Measurements from ENCODE around the gene ELL.

The ELL gene

DNA sequence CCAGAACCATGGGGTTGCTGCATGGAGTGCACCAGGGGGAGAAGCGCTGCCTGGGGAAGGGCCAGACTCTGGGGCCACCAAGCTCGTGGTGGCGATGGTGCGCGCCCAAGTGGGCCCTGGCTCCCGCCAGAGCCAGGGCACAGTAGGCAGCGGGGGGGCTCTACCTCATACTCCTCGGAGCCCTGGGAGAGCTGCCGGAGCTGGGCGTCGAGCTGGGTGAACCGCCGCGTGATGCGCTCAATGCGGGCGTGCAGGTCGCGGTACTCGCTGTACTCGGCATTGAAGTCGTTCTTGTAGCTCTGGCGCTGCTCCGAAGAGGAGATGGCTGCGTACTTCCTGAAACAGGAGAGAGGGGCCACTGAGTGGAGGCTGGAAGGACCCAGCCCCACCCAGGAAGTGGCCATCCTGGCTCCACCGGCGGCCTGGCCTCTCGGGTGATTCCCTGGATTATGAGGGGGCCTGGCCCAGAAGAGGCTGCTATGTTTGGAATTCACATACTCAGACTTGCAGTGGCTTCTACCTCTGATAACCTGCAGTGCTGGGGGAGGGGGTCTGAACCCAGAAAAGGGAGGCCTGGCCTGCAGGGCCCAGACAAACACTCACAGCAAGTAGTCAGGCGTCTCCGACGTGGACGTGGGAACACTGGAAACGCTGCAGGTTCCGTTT lies 75.6 kb downstream of the ELL start:
- H3K9me3 ChIP-seq (ENCODE audit: control insufficient read depth in 1 of 2, low read length in 2 of 2) = no peaks in the 10 kb centered on the region
- H3K4me3 ChIP-seq (ENCODE audit: low read depth in 1 of 2, low read length in 2 of 2) = no peak overlapping the region
- peaks cover 0 to 6% of the 10 kb centered on the region in 2 donors for H3K4me1 ChIP-seq (ENCODE audit: control insufficient read depth in 1 of 2, insufficient read depth in 2 of 2, low read length in 2 of 2)
- H3K36me3 ChIP-seq (ENCODE audit: control insufficient read depth in 1 of 2, insufficient read depth in 2 of 2, low read length in 2 of 2) = peaks cover 29 to 69% of the 10 kb centered on the region in 2 donors
- H3K27me3 ChIP-seq (ENCODE audit: control insufficient read depth in 1 of 2, insufficient read depth in 2 of 2, low read length in 2 of 2) = no peaks in the 10 kb centered on the region
- no peak overlapping the region for H3K27ac ChIP-seq (ENCODE audit: low read depth, low read length)
- no peak overlapping the region for H3K9ac ChIP-seq (ENCODE audit: low read depth in 1 of 2, low read length in 2 of 2)

DNA sequence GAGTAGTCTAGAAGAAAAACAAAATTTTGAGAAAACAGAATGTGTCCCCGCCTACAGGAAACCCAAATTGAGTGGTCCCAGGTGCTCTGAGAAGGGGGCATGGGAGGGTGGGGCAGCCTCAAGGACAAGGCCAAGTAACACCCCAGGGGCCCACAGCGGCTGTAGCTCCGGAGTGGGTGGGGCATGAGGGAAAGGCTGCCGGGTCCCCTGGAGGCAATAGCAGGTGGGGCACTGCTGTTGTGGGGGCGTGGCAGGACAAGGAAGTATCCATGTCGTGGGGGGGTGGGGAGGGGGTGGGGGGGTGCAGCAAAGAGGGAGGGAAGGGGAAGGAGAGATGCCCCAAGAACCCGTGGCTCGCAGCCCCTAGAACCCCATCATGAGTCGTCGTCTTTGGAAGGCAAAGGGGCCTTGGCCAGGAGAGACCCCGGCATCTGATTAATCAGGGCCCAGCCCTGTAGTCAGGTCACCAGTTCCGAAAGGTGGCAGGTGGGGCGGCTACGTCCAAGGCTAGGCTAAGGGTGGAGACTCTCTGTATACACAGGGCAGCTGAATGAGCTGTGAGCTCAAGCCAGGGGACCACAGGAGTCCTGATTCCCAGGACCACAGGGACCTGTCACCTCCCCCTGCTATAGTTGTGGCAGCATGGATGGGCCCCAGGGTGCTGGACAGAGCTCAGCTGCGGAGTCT lies 76.5 kb downstream of the ELL start:
- Histone ChIP-seq H3K9ac (ENCODE audit: low read depth in 1 of 2, low read length in 2 of 2) (no peak overlapping the region), H3K4me3 (ENCODE audit: low read depth in 1 of 2, low read length in 2 of 2) (no peak overlapping the region), H3K4me1 (ENCODE audit: control insufficient read depth in 1 of 2, insufficient read depth in 2 of 2, low read length in 2 of 2) (peaks cover 0 to 3% of the 10 kb centered on the region in 2 donors), H3K36me3 (ENCODE audit: control insufficient read depth in 1 of 2, insufficient read depth in 2 of 2, low read length in 2 of 2) (peaks cover 29 to 65% of the 10 kb centered on the region in 2 donors), H3K27me3 (ENCODE audit: control insufficient read depth in 1 of 2, insufficient read depth in 2 of 2, low read length in 2 of 2) (no peaks in the 10 kb centered on the region), H3K27ac (ENCODE audit: low read depth, low read length) (no peak overlapping the region), H3K9me3 (ENCODE audit: control insufficient read depth in 1 of 2, low read length in 2 of 2) (no peaks in the 10 kb centered on the region)

DNA sequence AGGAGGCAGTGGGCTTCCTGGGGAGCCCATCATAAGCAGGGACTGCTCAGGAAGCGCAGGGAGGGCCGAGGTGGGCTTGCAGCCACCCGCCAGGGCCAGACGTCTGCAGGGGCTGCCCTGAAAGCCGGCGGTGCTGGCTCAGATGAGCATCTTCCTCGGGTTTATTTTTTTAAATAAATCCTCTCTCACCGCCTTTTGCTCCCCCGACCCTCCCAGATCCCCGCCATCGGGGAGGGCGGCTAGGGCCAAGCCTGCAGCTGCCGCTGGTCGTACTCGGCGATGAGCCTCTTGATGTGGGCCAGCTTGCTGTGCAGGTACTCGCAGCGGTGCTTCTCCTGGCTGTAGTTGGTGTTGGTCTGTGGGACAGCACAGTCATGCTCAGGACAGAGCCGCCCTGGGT lies 77.4 kb downstream of the ELL start:
- H3K9ac ChIP-seq (ENCODE audit: low read depth in 1 of 2, low read length in 2 of 2) = no peak overlapping the region
- no peaks in the 10 kb centered on the region for H3K27me3 ChIP-seq (ENCODE audit: control insufficient read depth in 1 of 2, insufficient read depth in 2 of 2, low read length in 2 of 2)
- H3K36me3 ChIP-seq (ENCODE audit: control insufficient read depth in 1 of 2, insufficient read depth in 2 of 2, low read length in 2 of 2) = peaks cover 28 to 56% of the 10 kb centered on the region in 2 donors
- H3K9me3 ChIP-seq (ENCODE audit: control insufficient read depth in 1 of 2, low read length in 2 of 2) = no peaks in the 10 kb centered on the region
- H3K27ac ChIP-seq (ENCODE audit: low read depth, low read length) = no peak overlapping the region
- peaks cover 0 to 3% of the 10 kb centered on the region in 2 donors for H3K4me1 ChIP-seq (ENCODE audit: control insufficient read depth in 1 of 2, insufficient read depth in 2 of 2, low read length in 2 of 2)
- H3K4me3 ChIP-seq (ENCODE audit: low read depth in 1 of 2, low read length in 2 of 2) = no peak overlapping the region

DNA sequence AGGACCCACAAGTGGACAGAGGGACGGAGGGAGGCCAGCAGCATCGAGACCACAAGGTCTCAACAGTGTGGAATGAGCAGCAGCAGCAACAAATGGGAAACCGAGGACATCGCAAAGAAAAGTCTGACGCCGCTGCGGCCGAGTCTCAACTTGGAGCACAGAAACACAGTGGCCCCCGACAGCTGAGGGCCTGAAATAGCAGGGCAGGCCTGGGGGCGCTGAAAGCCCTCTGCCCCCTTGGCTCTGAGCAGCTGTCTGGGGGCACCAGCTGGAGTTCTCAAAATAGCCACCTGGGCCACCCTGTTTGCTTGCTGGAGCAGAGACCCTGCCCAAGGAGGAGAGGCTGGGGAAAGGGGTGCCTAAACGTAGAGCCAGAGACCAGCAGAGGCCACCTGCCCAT lies 78.0 kb downstream of the ELL start:
- H3K36me3 ChIP-seq (ENCODE audit: control insufficient read depth in 1 of 2, insufficient read depth in 2 of 2, low read length in 2 of 2) = peaks cover 21 to 49% of the 10 kb centered on the region in 2 donors
- H3K9me3 ChIP-seq (ENCODE audit: control insufficient read depth in 1 of 2, low read length in 2 of 2) = no peaks in the 10 kb centered on the region
- H3K4me3 ChIP-seq (ENCODE audit: low read depth in 1 of 2, low read length in 2 of 2) = no peak overlapping the region
- no peaks in the 10 kb centered on the region for H3K27me3 ChIP-seq (ENCODE audit: control insufficient read depth in 1 of 2, insufficient read depth in 2 of 2, low read length in 2 of 2)
- no peak overlapping the region for H3K9ac ChIP-seq (ENCODE audit: low read depth in 1 of 2, low read length in 2 of 2)
- H3K4me1 ChIP-seq (ENCODE audit: control insufficient read depth in 1 of 2, insufficient read depth in 2 of 2, low read length in 2 of 2) = peaks cover 0 to 3% of the 10 kb centered on the region in 2 donors
- H3K27ac ChIP-seq (ENCODE audit: low read depth, low read length) = no peak overlapping the region

DNA sequence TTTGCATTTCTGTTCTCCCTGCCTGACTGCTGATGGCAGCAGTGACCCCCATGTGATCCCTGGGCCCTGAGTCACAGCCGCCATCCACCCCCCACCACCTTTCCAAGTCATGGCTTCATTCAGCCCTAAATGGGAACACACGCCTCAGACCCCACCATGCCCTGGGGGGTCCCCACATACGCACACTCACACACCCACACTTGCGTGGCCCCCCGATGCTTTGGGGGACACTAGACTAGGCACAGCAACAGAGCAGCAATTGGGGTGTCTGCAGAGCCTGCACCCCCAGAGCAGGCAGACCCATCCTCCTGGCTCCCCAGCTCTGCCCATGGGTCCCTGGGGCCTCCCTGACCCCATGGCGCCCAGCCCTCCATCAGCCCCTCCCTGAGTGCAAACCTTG lies 78.5 kb downstream of the ELL start:
- Histone ChIP-seq H3K27me3 (ENCODE audit: control insufficient read depth in 1 of 2, insufficient read depth in 2 of 2, low read length in 2 of 2) (no peaks in the 10 kb centered on the region), H3K36me3 (ENCODE audit: control insufficient read depth in 1 of 2, insufficient read depth in 2 of 2, low read length in 2 of 2) (peaks cover 18 to 45% of the 10 kb centered on the region in 2 donors), H3K9me3 (ENCODE audit: control insufficient read depth in 1 of 2, low read length in 2 of 2) (no peaks in the 10 kb centered on the region), H3K9ac (ENCODE audit: low read depth in 1 of 2, low read length in 2 of 2) (no peak overlapping the region), H3K4me1 (ENCODE audit: control insufficient read depth in 1 of 2, insufficient read depth in 2 of 2, low read length in 2 of 2) (peaks cover 0 to 4% of the 10 kb centered on the region in 2 donors), H3K27ac (ENCODE audit: low read depth, low read length) (no peak overlapping the region), H3K4me3 (ENCODE audit: low read depth in 1 of 2, low read length in 2 of 2) (no peak overlapping the region)

DNA sequence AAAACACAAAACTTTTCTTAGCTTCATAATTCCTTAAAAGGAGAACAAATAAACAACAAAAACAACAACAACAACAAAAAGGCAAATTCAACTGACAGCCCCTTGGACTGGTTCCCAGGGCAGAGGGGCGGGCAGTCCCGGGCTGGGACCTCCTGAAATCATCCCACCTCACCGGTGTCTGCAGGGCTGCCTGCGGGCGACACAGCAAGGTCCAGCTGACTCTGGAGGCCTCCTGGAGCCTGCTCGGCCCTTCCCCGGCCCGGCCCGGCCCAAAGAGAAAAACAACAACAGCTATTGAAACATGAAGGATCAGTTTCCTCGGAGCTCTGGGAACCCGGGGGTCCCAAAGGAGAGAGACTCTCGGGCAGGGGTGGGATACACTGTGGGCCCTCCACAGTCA lies 78.9 kb downstream of the ELL start:
- Histone ChIP-seq H3K4me3 (ENCODE audit: low read depth in 1 of 2, low read length in 2 of 2) (no peak overlapping the region), H3K27ac (ENCODE audit: low read depth, low read length) (no peak overlapping the region), H3K36me3 (ENCODE audit: control insufficient read depth in 1 of 2, insufficient read depth in 2 of 2, low read length in 2 of 2) (peaks cover 14 to 40% of the 10 kb centered on the region in 2 donors), H3K4me1 (ENCODE audit: control insufficient read depth in 1 of 2, insufficient read depth in 2 of 2, low read length in 2 of 2) (peaks cover 0 to 7% of the 10 kb centered on the region in 2 donors), H3K9me3 (ENCODE audit: control insufficient read depth in 1 of 2, low read length in 2 of 2) (no peaks in the 10 kb centered on the region), H3K9ac (ENCODE audit: low read depth in 1 of 2, low read length in 2 of 2) (no peak overlapping the region), H3K27me3 (ENCODE audit: control insufficient read depth in 1 of 2, insufficient read depth in 2 of 2, low read length in 2 of 2) (no peaks in the 10 kb centered on the region)

DNA sequence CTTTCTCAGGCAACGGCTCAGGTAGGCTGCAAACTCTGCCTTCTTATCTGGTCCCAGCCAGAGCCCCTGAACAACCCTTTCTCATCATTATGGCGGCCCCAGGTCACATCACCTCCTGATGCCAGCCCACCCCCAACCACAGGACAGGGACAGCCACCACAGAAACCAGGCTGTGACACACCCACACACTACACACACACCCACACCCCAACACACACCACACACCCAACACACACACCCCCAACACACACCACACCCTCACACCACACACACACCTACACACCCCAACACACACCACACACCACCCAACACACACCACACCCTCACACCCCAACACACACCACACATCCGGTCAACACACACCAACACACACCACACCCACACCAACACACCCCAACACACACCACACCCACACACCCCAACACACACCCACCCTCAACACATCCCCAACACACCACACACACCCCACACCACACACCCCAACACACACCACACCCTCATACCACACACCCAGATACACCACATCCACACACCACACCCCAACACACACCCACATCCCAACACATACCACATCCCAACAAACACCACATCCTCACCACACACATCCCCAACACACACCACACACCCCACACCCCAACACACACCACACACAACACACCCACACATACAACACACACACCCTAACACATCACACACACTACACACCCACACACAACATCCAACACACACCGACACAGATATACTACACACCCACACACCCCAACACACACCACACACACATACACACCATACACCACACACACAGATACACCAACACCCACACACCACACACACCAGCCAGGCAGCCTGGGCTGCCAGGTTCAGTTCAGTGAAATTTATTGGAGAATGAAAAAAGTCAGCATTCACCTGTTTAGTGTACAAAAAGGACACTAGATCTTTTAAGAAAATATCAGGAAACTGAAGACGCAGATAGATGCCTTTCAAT lies 79.8 kb downstream of the ELL start:
- peaks cover 14 to 33% of the 10 kb centered on the region in 2 donors for H3K36me3 ChIP-seq (ENCODE audit: control insufficient read depth in 1 of 2, insufficient read depth in 2 of 2, low read length in 2 of 2)
- peaks cover 0 to 11% of the 10 kb centered on the region in 2 donors for H3K4me1 ChIP-seq (ENCODE audit: control insufficient read depth in 1 of 2, insufficient read depth in 2 of 2, low read length in 2 of 2)
- no peak overlapping the region for H3K9ac ChIP-seq (ENCODE audit: low read depth in 1 of 2, low read length in 2 of 2)
- H3K9me3 ChIP-seq (ENCODE audit: control insufficient read depth in 1 of 2, low read length in 2 of 2) = no peaks in the 10 kb centered on the region
- no peak overlapping the region for H3K27ac ChIP-seq (ENCODE audit: low read depth, low read length)
- no peaks in the 10 kb centered on the region for H3K27me3 ChIP-seq (ENCODE audit: control insufficient read depth in 1 of 2, insufficient read depth in 2 of 2, low read length in 2 of 2)
- no peak overlapping the region for H3K4me3 ChIP-seq (ENCODE audit: low read depth in 1 of 2, low read length in 2 of 2)

DNA sequence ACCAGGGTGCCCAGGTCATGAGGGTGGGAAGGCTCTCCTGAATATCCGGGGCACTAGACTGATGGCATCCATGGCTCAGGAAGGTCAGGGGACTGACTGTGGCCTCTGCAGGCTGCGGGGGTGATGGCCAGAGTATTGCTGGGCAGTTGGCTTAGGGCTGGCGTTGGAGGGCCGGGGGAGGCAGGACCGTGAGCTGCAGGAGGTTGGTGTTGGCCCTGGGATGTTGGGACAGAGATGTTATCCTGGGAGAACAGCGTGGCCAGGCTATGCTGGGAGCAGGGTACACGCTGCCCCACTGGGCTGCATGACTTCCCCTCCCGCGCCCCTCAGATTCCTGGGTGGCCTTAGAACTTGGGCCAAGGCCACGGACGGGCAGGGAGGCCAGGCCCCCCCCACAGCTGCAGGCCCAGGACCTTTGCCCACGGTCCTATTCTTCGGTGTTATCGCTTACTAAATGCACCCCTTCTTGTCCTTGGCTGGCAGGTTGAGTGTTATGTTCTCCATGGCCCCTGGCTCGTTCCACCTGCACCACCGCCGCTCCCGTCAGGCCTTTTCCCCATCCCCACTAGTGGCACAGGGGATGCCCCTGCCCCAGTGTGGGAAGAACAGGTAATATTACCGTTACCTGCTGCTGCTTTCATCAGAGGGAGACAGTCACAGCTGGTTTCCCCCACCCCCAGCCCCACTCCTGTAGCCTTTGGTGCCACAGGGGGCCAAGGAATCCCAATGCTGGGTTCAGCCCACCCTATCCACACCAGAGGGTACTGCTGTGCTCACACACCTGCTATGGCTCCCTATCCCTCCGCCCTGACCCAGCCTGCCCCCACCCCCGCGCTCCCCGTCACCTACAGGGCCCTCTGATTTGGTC lies 80.7 kb downstream of the ELL start:
- Histone ChIP-seq H3K9me3 (ENCODE audit: control insufficient read depth in 1 of 2, low read length in 2 of 2) (no peaks in the 10 kb centered on the region), H3K9ac (ENCODE audit: low read depth in 1 of 2, low read length in 2 of 2) (no peak overlapping the region), H3K4me3 (ENCODE audit: low read depth in 1 of 2, low read length in 2 of 2) (no peak overlapping the region), H3K27me3 (ENCODE audit: control insufficient read depth in 1 of 2, insufficient read depth in 2 of 2, low read length in 2 of 2) (no peaks in the 10 kb centered on the region), H3K4me1 (ENCODE audit: control insufficient read depth in 1 of 2, insufficient read depth in 2 of 2, low read length in 2 of 2) (peaks cover 0 to 15% of the 10 kb centered on the region in 2 donors), H3K36me3 (ENCODE audit: control insufficient read depth in 1 of 2, insufficient read depth in 2 of 2, low read length in 2 of 2) (peaks cover 14 to 24% of the 10 kb centered on the region in 2 donors), H3K27ac (ENCODE audit: low read depth, low read length) (no peak overlapping the region)

DNA sequence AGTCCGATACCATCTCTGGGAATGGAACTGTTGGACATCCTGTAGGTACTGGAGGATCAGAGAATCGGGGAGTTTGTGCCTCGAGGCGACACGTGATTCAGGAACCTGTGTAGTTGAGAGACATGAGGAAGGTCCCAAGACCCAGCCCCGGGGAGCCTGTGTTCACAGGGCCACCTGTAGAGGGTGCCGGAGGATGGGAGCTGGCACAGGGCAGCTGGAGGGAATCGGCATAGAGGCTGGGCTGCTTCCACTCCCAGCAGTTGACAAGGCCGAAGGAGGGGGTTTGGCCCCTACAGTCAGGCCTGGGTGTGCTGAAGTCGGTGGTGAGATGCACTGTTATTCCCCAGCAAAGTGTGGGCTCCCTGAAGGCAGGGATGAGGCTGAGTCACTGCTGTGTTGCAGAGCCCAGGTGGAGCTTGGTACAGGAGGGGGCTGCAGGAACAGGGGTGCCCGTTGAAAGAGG lies 81.4 kb downstream of the ELL start:
- H3K27me3 ChIP-seq (ENCODE audit: control insufficient read depth in 1 of 2, insufficient read depth in 2 of 2, low read length in 2 of 2) = no peaks in the 10 kb centered on the region
- no peak overlapping the region for H3K27ac ChIP-seq (ENCODE audit: low read depth, low read length)
- H3K4me3 ChIP-seq (ENCODE audit: low read depth in 1 of 2, low read length in 2 of 2) = no peak overlapping the region
- peaks cover 14 to 20% of the 10 kb centered on the region in 2 donors for H3K36me3 ChIP-seq (ENCODE audit: control insufficient read depth in 1 of 2, insufficient read depth in 2 of 2, low read length in 2 of 2)
- H3K9ac ChIP-seq (ENCODE audit: low read depth in 1 of 2, low read length in 2 of 2) = no peak overlapping the region
- no peaks in the 10 kb centered on the region for H3K9me3 ChIP-seq (ENCODE audit: control insufficient read depth in 1 of 2, low read length in 2 of 2)
- H3K4me1 ChIP-seq (ENCODE audit: control insufficient read depth in 1 of 2, insufficient read depth in 2 of 2, low read length in 2 of 2) = peaks cover 0 to 15% of the 10 kb centered on the region in 2 donors
